Stomach smooth muscle (tissue), 2 donors: ENCODE results near the gene PLXNA4.

Experiments used
- H3K27ac ChIP-seq: one replicate; pipeline ENCODE4 v1.7.0; 2013; ENCODE audit warnings: mild to moderate bottlenecking, low read length, inconsistent platforms
- H3K27me3 ChIP-seq, 2 donors: one replicate each; pipeline ENCODE4 v1.7.0; 2013; ENCODE audit warnings: low read length in 2 of 2; ENCODE audit not compliant: insufficient read depth in 2 of 2, control insufficient read depth in 1 of 2
- H3K36me3 ChIP-seq, 2 donors: one replicate each; pipeline ENCODE4 v1.7.0; 2013; ENCODE audit warnings: low read length in 2 of 2; ENCODE audit not compliant: control insufficient read depth in 2 of 2, insufficient read depth in 2 of 2
- H3K4me1 ChIP-seq: one replicate; pipeline ENCODE4 v1.7.0; 2013; ENCODE audit warnings: low read length; ENCODE audit not compliant: control insufficient read depth, insufficient read depth
- H3K4me3 ChIP-seq, 2 donors: one replicate each; pipeline ENCODE4 v1.7.0; 2013; ENCODE audit warnings: low read length in 2 of 2
- H3K9ac ChIP-seq, 2 donors: one replicate each; pipeline ENCODE4 v1.7.0; 2013; ENCODE audit warnings: low read length in 2 of 2, mild to moderate bottlenecking in 1 of 2
- H3K9me3 ChIP-seq, 2 donors: one replicate each; pipeline ENCODE4 v1.7.0; 2013; ENCODE audit warnings: low read length in 2 of 2; ENCODE audit not compliant: control insufficient read depth in 2 of 2
- donor health status: healthy.
- donor health status: Pancreatic carcinoma.

Gene PLXNA4

GRCh38 chr7:132472463-132473120, 103.7 kb downstream of the PLXNA4 start:
- peak overlapping the region; percentile 43 to 75 for H3K9ac ChIP-seq
- H3K27ac ChIP-seq, result peak overlapping the region; percentile 84
- H3K36me3 ChIP-seq, result no peaks in the 10 kb centered on the region
- H3K4me3 ChIP-seq, result no peak overlapping the region
- H3K9me3 ChIP-seq, result no peaks in the 10 kb centered on the region
- no peaks in the 10 kb centered on the region for H3K27me3 ChIP-seq
- peaks cover 46% of the 10 kb centered on the region for H3K4me1 ChIP-seq

GRCh38 chr7:132471515-132471914, 104.8 kb downstream of the PLXNA4 start:
- no peaks in the 10 kb centered on the region for H3K9me3 ChIP-seq
- peak overlapping the region in 1 of 2 donors; percentile 55 for H3K9ac ChIP-seq
- no peaks in the 10 kb centered on the region for H3K36me3 ChIP-seq
- H3K27ac ChIP-seq, result peak overlapping the region; percentile 84
- H3K4me3 ChIP-seq, result peak overlapping the region; percentile 9 to 35
- peaks cover 0 to 2% of the 10 kb centered on the region in 2 donors for H3K27me3 ChIP-seq
- H3K4me1 ChIP-seq, result peaks cover 46% of the 10 kb centered on the region

DNA sequence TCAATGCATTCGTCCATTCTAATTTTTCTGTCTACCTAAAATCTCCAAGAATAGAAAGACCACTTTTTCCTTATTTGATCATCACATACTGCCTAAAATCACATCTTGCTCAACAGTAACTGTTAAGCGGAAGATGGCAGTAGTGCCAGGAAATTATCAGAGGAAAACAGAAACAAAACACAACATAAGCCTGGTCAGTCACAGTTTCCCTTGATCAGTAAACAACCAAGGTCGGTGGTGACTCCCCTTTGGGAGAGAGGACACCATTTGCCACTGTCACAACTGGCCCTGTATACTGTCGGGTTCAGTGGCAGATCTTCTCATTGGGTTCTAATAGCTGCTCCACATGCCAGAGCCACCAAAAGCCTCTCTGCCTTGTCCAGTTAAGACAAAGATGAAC, 106.6 kb downstream of the PLXNA4 start:
- Histone ChIP-seq H3K27ac (no peak overlapping the region), H3K9me3 (no peaks in the 10 kb centered on the region), H3K4me1 (peaks cover 49% of the 10 kb centered on the region), H3K27me3 (peaks cover 0 to 2% of the 10 kb centered on the region in 2 donors), H3K36me3 (no peaks in the 10 kb centered on the region), H3K9ac (no peak overlapping the region), H3K4me3 (no peak overlapping the region)

DNA sequence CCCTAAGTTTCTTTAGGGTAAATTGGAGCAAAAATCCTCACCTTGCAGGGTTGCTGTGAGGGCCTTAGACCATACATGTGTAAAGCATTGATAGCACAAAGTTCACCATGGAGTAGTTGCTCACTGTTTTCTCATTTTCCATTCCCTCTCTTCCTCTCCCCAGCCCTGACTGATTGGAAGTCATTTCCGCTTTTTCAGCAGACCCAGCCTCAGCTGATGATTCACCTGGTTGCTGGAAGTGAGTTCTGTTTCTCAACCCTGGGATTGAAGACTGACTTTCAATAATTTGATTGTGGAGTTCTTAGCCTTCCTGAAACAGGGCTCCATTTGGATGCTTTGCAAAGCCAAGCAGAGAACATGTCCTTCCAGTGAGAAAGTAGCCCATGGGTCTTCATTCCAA, 107.0 kb downstream of the PLXNA4 start:
- Histone ChIP-seq H3K4me3 (no peak overlapping the region), H3K4me1 (peaks cover 50% of the 10 kb centered on the region)

DNA sequence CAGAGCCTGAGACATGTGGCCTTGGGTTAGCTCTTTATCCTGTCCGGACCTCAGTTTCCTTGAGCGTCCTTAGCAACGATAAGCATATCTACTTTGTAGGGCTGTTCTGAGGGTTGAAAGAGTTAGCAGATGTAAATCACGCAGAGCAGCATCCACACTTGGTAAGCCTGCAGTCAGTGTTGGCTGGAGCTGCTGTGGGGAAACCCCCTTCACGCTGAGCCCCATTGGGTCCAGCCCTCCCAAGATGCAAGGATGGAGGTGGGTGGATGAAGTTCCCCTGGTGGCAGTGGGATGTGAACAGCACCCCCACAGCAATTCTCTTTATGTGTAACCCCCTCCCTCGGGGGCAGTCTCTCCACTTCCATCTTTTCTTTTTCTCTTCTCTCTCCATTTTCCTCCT, 109.9 kb downstream of the PLXNA4 start:
- Histone ChIP-seq H3K9me3 (no peaks in the 10 kb centered on the region), H3K4me1 (peaks cover 37% of the 10 kb centered on the region), H3K36me3 (no peaks in the 10 kb centered on the region), H3K4me3 (no peak overlapping the region), H3K27me3 (peaks cover 0 to 2% of the 10 kb centered on the region in 2 donors), H3K27ac (no peak overlapping the region), H3K9ac (no peak overlapping the region)

More for the DNA sequence above, 107.0 kb downstream of the PLXNA4 start:
- H3K9me3 ChIP-seq, result no peaks in the 10 kb centered on the region
- H3K27ac ChIP-seq, result no peak overlapping the region
- H3K36me3 ChIP-seq, result no peaks in the 10 kb centered on the region
- no peak overlapping the region for H3K9ac ChIP-seq
- peaks cover 0 to 2% of the 10 kb centered on the region in 2 donors for H3K27me3 ChIP-seq

- Histone ChIP-seq H3K4me1 (peaks cover 29% of the 10 kb centered on the region), H3K9me3 (no peaks in the 10 kb centered on the region), H3K4me3 (no peak overlapping the region), H3K36me3 (no peaks in the 10 kb centered on the region), H3K27me3 (peaks cover 0 to 2% of the 10 kb centered on the region in 2 donors), H3K27ac (no peak overlapping the region), H3K9ac (no peak overlapping the region)
Measured at GRCh38 chr7:132465516-132465915, 110.8 kb downstream of the PLXNA4 start.

GRCh38 chr7:132464740-132465139, 111.5 kb downstream of the PLXNA4 start:
- Histone ChIP-seq H3K4me3 (no peak overlapping the region), H3K9me3 (no peaks in the 10 kb centered on the region), H3K36me3 (no peaks in the 10 kb centered on the region), H3K9ac (no peak overlapping the region), H3K4me1 (peaks cover 29% of the 10 kb centered on the region), H3K27me3 (peaks cover 0 to 2% of the 10 kb centered on the region in 2 donors), H3K27ac (peak overlapping the region; percentile 60)

GRCh38 chr7:132463922-132464321, 112.3 kb downstream of the PLXNA4 start:
- H3K36me3 ChIP-seq, result no peaks in the 10 kb centered on the region
- no peak overlapping the region for H3K9ac ChIP-seq
- peak overlapping the region; percentile 60 for H3K27ac ChIP-seq
- H3K4me1 ChIP-seq, result peaks cover 32% of the 10 kb centered on the region
- no peak overlapping the region for H3K4me3 ChIP-seq
- no peaks in the 10 kb centered on the region for H3K9me3 ChIP-seq
- peaks cover 0 to 2% of the 10 kb centered on the region in 2 donors for H3K27me3 ChIP-seq

DNA sequence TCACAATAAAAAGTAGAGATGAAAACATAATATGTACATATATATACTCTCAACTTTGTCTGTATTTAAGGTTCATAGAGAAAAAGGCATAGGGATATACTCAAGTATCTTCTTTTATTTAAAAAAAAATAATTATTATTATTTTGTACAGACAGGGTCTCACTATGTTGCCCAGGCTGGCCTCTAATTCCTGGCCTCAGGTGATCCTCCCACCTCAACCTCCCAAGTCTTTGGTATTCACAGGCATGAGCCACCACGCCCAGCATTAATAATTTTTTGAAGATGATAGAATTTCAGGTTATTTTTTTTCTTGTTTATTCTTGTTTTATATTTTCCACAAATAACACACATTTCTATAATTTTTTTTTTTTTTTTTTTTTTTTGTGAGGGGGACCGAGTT, 113.8 kb downstream of the PLXNA4 start:
- no peak overlapping the region for H3K9ac ChIP-seq
- H3K27me3 ChIP-seq, result peaks cover 0 to 2% of the 10 kb centered on the region in 2 donors
- no peak overlapping the region for H3K4me3 ChIP-seq
- H3K36me3 ChIP-seq, result no peaks in the 10 kb centered on the region
- no peaks in the 10 kb centered on the region for H3K9me3 ChIP-seq
- no peak overlapping the region for H3K27ac ChIP-seq
- H3K4me1 ChIP-seq, result peaks cover 32% of the 10 kb centered on the region

- peaks cover 27% of the 10 kb centered on the region for H3K4me1 ChIP-seq
- no peaks in the 10 kb centered on the region for H3K36me3 ChIP-seq
- no peak overlapping the region for H3K4me3 ChIP-seq
- H3K9ac ChIP-seq, result no peak overlapping the region
- H3K9me3 ChIP-seq, result no peaks in the 10 kb centered on the region
- H3K27me3 ChIP-seq, result no peaks in the 10 kb centered on the region
- no peak overlapping the region for H3K27ac ChIP-seq
Measured at GRCh38 chr7:132461032-132461592, 115.2 kb downstream of the PLXNA4 start.

DNA sequence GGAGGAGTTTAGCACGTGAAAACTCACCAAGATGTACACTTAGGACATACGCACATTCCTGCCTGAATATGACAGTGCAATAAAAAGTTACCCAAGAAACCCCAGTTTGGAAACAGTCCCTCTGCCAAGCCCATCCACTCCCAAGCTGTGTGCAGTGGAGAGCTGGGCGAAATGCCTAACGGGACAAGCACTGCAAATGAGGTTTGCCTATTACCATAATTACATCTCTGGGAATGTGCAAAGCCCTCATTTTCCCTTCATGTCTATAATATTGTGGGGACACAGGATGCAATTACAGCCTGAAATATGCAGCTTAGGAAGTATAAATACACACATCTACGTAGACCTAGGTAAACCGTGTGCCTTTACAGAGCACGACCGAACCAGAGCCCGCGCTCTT, 117.5 kb downstream of the PLXNA4 start:
- no peaks in the 10 kb centered on the region for H3K27me3 ChIP-seq
- H3K27ac ChIP-seq, result no peak overlapping the region
- no peak overlapping the region for H3K4me3 ChIP-seq
- H3K9ac ChIP-seq, result no peak overlapping the region
- peaks cover 11% of the 10 kb centered on the region for H3K4me1 ChIP-seq
- H3K9me3 ChIP-seq, result no peaks in the 10 kb centered on the region
- no peaks in the 10 kb centered on the region for H3K36me3 ChIP-seq
